Head of caudate nucleus (tissue), 42 donors: Measurements from ENCODE around the gene PCK2.

ENCODE experiments used
- DNase-seq, 42 donors: peaks; one replicate each; pipeline versions ENCODE4 v3.0.0 to v3.0.0-alpha.2; 2020 to 2021; ENCODE audit warnings: mixed read lengths in 7 of 42
- intact Hi-C: fragments of 100-400 bp; cut with DNase I; formaldehyde crosslinking; loops from one replicate; pipeline ENCODE4 v1.15.0; 2022

Gene PCK2

GRCh38 chr14:24072436-24072835, 21.7 kb upstream of the PCK2 start:
- peak in 41 of 42 donors; percentile 35 to 86 (median 67) for DNase-seq
- intact Hi-C loops: no loop called here

DNA sequence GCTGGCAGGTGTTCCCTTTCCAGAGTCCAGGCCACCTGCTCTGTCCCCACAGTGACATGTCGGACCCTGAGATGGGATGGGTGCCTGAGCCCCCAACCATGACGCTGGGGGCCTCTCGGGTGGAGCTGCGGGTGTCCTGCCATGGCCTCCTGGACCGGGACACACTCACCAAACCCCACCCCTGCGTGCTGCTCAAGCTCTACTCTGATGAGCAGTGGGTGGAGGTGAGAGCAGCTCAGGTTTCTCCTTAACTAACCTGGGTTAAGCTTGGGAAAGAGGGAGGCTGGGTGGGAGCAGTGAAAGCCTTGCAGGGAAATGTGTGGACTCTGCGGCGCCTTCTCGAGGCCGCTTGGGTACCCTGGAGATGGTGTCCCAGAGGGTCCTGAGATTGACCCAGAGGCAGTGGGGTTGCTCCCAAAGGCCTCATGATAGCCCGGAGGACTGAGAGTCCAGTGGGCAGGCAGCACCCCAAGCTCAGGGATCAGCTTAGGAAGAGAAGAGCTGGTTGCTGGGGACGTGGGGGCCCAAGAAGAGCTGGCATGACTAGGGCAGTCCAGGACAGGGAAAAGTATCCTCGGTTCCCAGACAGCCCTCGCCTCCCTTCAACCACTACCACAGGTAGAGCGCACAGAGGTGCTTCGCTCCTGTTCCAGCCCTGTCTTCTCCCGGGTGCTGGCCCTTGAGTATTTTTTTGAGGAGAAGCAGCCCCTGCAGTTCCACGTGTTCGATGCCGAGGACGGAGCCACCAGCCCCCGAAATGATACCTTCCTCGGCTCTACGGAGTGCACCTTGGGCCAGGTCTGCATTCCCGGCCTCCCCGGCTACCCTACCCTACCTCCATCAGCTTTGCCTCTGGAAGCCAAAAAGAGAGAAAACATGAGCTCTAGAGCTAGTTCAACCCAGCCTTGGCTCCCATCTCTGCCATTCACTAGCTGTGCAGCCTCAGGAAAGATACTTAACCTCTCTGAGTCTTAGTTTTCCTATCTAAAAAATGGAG, 20.9 kb upstream of the PCK2 start:
- peak in 18 of 42 donors; percentile 15 to 77 (median 46) for DNase-seq
- intact Hi-C loops: no loop called here

GRCh38 chr14:24074625-24075484, 19.3 kb upstream of the PCK2 start:
- intact Hi-C loops: no loop called here

DNA sequence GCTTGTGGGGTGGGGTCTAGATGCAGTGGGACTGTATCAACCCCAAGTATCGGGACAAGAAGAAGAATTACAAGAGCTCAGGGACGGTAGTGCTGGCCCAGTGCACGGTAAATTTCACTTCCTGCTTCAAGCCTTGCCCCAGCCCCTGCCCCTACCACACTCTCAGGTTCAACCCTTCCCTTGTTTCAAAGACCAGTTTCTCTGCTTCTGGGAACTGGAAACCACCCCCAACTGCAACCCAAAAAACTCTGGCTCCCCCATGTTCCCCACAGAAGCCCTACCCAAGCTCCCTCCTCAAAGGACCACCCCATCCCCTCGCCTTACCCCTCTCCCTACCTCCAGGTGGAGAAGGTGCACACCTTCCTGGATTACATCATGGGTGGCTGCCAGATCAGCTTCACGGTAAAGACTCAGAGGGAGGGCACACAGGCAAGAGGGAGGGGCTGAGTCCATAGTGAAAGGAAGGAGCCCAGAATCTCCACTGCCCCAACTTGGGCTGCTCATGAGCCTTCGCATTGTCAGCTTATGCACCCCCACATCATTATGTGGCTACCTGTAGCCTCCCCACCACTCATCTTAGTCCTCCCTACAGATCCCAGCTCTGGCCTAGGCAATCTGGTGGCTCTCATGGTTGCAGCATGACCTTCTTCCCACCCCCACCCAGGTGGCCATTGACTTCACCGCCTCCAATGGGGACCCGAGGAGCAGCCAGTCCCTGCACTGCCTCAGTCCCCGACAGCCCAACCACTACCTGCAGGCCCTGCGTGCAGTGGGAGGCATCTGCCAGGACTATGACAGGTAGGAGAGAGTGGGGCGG, 18.4 kb upstream of the PCK2 start:
- intact Hi-C loops: no loop called here
- no peak for DNase-seq

More at GRCh38 chr14:24074625-24075484, 19.3 kb upstream of the PCK2 start:
- no peak for DNase-seq

DNA sequence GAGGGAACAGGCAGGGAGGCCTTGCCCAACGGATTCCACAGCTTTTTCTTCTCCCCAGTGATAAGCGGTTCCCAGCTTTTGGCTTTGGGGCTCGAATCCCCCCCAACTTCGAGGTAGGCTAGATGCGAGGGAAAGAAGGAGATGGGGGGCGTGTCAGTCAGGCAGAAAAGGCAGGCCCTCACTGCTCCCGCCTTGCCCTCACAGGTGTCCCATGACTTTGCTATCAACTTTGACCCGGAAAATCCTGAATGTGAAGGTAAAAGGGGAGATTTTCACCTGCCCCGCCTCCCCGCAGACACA, 17.9 kb upstream of the PCK2 start:
- DNase-seq: no peak
- intact Hi-C loops: no loop called here

DNA sequence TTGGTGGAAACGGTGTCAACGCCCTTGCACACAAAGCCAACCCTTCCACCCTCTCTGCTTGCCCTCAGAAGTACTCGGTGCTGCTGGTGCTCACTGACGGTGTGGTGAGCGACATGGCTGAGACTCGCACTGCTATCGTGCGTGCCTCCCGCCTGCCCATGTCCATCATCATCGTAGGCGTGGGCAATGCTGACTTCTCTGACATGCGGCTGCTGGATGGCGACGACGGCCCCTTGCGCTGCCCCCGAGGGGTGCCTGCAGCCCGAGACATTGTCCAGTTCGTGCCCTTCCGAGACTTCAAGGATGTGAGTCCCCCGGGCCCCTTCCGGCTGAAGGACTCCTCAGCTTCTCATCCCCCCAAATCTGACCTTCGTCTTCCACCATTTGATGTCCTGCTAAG, 17.0 kb upstream of the PCK2 start:
- DNase-seq: no peak
- intact Hi-C loops: no loop called here

DNA sequence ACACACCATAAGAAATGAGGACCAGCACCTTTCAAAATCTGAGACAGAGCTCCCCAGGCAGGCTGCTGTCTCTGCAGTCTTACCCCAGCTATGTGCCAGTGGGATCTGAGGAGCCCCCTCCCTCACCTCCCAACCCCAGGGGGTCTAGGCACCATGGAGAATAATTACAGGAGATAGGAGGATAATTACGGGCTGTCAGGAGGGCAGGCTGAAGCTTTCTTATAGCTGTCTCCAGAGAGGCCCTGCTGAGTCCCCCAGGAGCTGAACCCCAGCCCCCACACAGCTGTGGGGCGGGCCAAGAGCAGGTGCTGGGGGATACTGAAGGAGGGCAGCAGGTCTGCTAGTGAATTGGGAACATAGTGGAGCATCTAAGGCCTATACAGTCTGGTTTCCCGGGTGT, 16.0 kb upstream of the PCK2 start:
- no peak for DNase-seq
- intact Hi-C loops: no loop called here

DNA sequence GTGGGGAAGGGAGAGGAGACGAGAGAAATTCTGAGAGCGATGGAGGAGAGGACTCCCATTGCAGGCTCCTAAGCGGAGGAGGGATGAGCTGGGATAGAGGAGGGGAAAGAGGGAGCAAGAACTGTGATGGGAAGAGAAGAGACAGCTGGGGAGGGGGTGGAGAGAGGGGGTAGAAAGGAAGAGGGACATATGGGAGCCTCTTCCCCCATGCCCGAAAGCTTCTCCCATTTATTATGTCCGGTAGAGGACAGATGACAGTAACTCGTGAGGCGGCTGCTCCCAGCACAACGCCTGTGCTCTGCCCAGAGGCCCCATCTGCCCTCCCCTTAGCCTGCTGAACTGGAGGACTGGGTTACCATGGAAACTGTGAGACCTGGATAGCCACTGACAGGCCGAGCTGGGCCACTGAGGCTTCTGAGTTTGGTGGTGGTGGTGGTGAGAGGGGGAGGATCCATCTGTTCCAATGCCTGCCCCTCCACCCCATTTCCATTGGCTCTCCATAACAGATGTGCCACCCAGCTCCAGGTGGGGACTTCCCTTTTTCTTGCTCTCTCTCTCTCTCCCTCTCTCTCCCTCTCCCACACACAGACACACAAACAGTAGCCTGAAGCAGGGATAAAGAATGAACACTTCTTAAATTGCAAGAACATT, 14.5 kb upstream of the PCK2 start:
- peak in 2 of 42 donors; percentile 27 to 41 for DNase-seq
- intact Hi-C loops: no loop called here

DNA sequence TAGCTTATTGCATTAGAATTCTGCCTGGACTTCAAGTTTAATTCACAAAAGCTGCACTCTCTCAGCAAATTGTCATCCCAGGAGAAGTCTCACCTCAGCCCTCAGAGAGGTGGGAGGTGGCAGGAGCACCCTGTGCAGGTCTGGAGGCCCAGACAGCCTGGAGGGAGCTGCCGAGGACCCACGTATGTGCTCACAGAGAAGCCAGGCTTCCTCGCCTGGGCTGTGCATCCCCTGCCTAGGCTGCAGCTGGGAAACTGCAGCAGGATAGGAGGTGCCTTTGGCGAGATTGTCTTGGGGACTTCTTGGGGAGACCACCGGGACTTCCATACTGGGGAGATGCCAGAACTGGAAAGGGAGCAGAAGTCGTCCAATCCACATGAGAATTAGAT, 14.0 kb upstream of the PCK2 start:
- intact Hi-C loops: no loop called here
- no peak for DNase-seq

DNA sequence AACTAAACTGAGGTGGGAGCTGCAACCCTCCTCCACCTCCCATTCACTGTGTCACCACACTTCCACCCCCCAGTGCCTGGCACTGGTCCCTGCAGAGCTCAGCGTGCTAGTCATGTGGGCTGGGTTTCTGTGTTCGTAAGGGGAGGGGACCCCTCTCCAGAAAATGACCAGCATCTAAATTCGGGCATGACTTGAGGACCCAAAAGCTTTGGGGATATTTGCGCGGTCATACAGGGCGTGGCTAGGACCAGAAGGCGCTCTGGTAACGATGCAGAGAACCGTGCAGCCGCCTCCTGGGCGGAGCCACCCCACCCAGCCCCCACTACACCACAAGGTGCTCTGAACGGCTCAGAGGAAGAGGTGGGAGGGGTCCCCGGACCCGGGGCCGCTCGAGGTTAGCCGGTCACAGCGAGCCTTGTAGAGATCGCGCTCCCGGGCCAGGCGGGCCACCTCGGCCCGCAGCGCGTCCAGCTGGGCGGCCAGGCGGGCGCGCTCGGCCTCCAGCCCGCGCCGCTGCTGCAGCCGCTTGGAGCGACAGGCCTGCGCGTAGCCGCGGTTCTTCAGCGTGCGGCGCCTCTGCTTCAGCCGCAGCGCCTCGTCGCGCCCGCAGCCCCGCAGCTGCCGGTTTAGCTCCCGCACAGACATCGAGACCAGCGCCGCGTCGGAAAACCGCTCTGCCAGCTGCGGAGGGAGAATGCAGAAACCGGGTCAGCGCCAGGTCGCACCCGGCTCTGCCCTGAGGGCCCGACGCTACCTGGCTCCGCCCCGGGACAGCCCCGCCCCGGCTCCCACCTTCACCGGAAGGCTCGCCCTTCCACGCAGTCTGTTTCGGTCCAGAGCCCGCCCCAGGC, 13.0 kb upstream of the PCK2 start:
- DNase-seq: peak in 41 of 42 donors; percentile 41 to 86 (median 66)
- intact Hi-C loops: no loop called here

DNA sequence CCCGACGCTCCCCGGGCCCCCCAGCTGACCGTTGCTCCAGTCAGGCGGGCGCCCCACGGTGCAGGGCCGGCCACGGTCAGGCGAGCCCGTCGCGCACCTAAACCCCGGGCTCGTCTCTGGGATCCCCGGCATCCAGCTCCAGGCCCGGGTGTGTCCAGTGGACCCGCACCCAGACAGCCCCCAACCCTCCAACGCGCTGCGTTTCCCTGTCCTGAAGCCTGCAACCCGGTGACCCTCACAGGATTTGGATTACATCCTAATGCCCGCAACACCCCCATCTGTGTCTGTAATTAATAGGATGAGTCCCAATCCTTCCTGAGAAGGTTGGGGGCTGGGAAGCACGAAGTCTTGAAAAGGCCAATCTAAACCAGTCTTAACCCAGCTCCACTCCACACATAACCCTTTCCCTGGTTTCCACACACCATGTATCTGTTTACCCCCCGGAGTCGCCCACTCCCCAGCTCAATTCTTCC, 12.3 kb upstream of the PCK2 start:
- intact Hi-C loops: no loop called here
- peak in 2 of 42 donors; percentile 35 to 40 for DNase-seq

- DNase-seq: no peak
- intact Hi-C loops: no loop called here
Observed at GRCh38 chr14:24082411-24083080, 11.6 kb upstream of the PCK2 start.

- DNase-seq: no peak
- intact Hi-C loops: no loop called here
Observed at GRCh38 chr14:24083462-24083861, 10.6 kb upstream of the PCK2 start.

DNA sequence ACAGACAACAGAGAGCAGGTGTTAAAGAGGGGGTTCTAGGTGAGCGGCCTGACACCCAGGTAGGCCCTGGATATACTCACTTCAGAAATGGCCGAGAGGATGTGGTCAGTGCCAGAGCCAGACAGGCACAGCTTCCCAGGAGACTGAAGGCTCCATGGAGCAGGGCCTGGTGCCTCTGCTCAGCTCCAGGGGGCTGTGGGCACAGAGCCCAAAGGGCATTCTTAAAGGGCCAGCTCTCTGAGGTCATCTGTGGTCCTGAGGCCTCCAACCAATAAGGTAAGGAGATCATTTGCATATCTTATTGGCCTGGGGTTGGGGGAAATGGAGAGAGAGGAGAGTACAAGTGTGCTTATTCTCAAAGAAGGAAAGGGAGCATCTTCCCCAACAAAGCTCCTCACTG, 9.7 kb upstream of the PCK2 start:
- intact Hi-C loops: no loop called here
- no peak for DNase-seq

GRCh38 chr14:24085215-24085614, 8.9 kb upstream of the PCK2 start:
- no peak for DNase-seq
- intact Hi-C loops: no loop called here

DNA sequence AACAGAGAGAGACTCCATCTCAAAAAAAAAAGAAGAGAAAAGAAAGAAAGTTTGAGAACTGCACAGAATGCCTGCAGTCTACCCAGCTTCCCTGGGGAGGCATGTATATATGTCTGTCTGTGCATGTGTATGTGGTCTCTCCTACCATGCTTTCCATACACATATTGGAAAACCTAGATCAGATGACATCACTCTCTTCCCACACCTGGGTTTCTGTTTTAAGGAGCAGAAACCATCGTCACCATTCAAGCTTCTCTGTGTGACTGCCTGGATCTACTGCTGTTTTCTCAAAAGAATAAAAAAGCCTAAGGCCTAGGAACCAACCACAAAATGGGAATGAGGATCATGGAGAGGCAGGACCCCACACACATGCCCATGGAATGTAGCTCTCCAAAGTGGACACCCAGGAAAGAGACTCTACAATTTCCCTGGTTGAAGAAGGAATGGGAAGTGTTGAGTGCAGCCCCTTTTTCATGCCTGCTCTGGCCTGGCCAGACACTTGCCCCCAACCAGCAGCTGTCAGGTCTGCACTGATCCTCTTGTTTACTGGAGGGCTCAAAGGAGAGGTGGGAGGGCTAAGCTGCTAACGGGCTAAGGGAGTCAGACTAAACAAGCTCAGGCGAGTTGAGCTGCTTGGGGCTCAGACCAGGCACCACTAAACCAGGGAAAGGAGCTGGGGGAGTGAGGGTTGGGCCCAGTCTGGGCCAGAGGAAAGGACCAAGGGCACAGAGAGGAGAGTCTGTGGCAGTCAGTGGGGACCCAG, 7.7 kb upstream of the PCK2 start:
- intact Hi-C loops: no loop called here

DNA sequence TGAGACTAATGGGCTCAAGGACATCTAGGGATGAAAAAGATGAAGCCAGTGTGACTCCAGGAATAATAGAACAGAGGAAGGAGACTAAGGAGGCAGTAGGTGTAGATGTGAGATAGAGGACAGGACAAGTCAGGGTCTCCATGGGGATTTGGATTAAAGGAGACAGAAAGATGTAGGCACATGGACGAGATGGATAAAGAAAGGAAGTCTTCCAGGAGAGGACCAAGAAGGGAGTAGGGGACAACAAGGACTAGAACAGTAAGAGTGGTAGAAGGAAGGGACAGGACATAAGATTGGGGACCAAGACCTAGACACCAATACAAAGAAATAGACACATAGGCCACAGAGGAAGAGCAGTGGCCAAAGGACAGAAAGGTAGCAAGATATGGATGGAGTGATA, 7.1 kb upstream of the PCK2 start:
- no peak for DNase-seq
- intact Hi-C loops: no loop called here

More for the DNA sequence above, 7.7 kb upstream of the PCK2 start:
- DNase-seq: no peak
